BJ (cell line): ENCODE data around the gene ISLR2. TPM values are rescaled to one million over a fixed set of nuclear protein-coding genes. Genes with fewer than 3 reads are reported as not detected.

Experiments used
- CTCF ChIA-PET: fragments of 350-600 bp; formaldehyde crosslinking; extraction: SDS; loops from one replicate; lab custom pipeline; 2021; ENCODE audit warnings: antibody characterized with exemption, inconsistent platforms; lab: Yijun Ruan, JAX
- POLR2A ChIA-PET: fragments of 300-600 bp; sonication (Branson Sonifier 250); formaldehyde crosslinking; extraction: SDS; loops from one replicate; lab custom pipeline; 2021; ENCODE audit warnings: antibody characterized with exemption; lab: Charles Lee
- DNase-seq: peaks from one replicate; pipeline ENCODE4 v3.0.0-alpha.2; 2011; ENCODE audit warnings: low read depth
- H3K27me3 ChIP-seq: 2 replicates; pipeline ENCODE4 v1.6.0; 2011; ENCODE audit warnings: low read length; ENCODE audit not compliant: control insufficient read depth, insufficient read depth
- H3K36me3 ChIP-seq: 2 replicates; pipeline ENCODE4 v1.5.1; 2011; ENCODE audit warnings: low read length; ENCODE audit not compliant: control insufficient read depth, insufficient read depth
- H3K4me3 ChIP-seq: 2 replicates; pipeline ENCODE4 v1.5.1; 2011; ENCODE audit warnings: low read depth, mild to moderate bottlenecking, control low read depth, low read length
- polyA plus RNA-seq: library from polyadenylated mRNA; depleted of rRNA; stranded (reverse); fragments of >200 nt; gene quantifications from 2 replicates; pipeline ENCODE4 v1.2.3, GENCODE V29; 2011; rRNA removed
- small RNA-seq: library from RNA; depleted of rRNA; stranded (forward); fragments of <200 nt; gene quantifications from one replicate; pipeline ENCODE3, GENCODE V24; 2012; ENCODE audit warnings: low replicate concordance, low read depth; ENCODE audit not compliant: insufficient read length
- TF ChIP-seq, protein P1 (sequence below): IDR thresholded peaks from 2 replicates; pipeline ENCODE4 v1.5.1; 2011; ENCODE audit warnings: low read depth, mild to moderate bottlenecking, control low read depth, inconsistent platforms, low read length, moderate library complexity; ENCODE audit not compliant: insufficient read depth

Gene ISLR2
- polyA plus RNA-seq, 1 experiment: 0.02 TPM

DNA sequence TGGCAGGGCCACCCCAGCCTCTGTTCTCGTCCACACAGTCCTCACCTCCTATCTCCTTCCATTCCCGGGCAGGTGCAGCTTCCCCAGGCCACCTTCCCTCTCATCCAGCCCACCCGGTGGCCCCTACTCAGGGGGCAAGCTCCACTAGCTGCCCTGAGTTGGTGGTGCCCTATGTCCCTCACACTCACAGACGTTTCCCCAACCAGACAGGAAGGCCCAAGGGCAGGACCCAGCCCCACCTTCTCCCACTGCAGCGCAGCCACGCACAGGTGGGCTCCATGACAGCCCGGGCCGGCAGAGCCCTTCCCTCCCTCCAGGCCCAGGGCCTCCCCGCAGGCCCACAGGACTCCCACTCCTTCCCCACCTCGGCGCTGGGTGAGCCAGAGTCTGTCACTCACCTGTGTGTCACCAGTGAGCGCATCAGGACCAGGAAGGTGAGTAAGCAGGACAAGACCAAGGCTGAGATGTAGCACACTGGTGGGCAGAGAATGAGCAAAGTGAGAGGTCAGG, 54.3 kb downstream of the ISLR2 start:
- ChIA-PET CTCF (no interaction called here), POLR2A (no interaction called here)
- Histone ChIP-seq H3K36me3 (peaks cover 2% of the 10 kb centered on the region), H3K4me3 (no peak overlapping the region), H3K27me3 (no peaks in the 10 kb centered on the region)
- TF ChIP-seq, protein P1, sequence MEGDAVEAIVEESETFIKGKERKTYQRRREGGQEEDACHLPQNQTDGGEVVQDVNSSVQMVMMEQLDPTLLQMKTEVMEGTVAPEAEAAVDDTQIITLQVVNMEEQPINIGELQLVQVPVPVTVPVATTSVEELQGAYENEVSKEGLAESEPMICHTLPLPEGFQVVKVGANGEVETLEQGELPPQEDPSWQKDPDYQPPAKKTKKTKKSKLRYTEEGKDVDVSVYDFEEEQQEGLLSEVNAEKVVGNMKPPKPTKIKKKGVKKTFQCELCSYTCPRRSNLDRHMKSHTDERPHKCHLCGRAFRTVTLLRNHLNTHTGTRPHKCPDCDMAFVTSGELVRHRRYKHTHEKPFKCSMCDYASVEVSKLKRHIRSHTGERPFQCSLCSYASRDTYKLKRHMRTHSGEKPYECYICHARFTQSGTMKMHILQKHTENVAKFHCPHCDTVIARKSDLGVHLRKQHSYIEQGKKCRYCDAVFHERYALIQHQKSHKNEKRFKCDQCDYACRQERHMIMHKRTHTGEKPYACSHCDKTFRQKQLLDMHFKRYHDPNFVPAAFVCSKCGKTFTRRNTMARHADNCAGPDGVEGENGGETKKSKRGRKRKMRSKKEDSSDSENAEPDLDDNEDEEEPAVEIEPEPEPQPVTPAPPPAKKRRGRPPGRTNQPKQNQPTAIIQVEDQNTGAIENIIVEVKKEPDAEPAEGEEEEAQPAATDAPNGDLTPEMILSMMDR: no peak
- no peak for DNase-seq

DNA sequence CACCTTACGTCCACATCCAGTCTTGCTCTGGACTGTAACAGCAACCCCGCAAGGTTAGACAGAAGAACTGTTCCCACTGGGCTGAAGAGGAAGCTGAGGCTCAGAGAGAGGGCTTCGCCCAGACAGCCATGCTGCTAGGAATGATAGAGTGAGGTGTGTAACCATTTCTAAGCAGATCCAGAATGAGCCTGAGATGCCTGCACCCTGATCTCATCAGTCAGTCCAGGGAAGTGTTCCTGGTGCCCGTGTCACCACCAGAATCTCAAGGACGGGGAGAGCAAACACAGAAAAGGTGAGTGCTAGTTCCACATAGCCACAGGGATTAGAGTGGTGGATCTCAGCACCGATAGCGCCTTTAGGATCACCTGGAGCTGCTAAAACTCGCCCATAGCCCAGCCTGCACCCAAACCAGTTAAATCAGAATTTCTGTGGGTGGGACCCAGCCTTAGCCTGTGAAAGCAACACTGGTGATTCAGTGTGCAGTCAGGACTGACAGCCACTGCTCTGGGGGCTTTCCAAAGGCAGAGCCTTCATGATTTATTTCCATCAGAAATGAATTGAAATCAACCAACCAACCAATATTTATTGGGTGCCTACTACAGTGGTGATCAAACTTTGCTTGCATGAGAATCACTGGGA, 55.4 kb downstream of the ISLR2 start:
- ChIA-PET CTCF (no interaction called here), POLR2A (no interaction called here)
- peaks cover 2% of the 10 kb centered on the region for H3K36me3 ChIP-seq
- DNase-seq: no peak
- no peaks in the 10 kb centered on the region for H3K27me3 ChIP-seq
- TF ChIP-seq, protein P1: no peak
- no peak overlapping the region for H3K4me3 ChIP-seq

Small RNA genes within 50 kb of the gene (small RNA-seq; reads per million reads assigned to genes)
- not detected for gene RF00017

Other genes with a start within 250 kb of the ISLR2 start
- gene LOXL1, start 204.1 kb upstream of the ISLR2 start, polyA plus RNA-seq: 59.1 and 92.9 TPM in 2 replicates
- 13.2 and 18.3 TPM in 2 replicates for gene STOML1, start 138.3 kb upstream of the ISLR2 start, polyA plus RNA-seq
- gene PML, start 135.9 kb upstream of the ISLR2 start, polyA plus RNA-seq: 10.7 and 14.3 TPM in 2 replicates
- not detected in 2 replicates for gene GOLGA6A, start 48.0 kb upstream of the ISLR2 start, polyA plus RNA-seq
- 33.7 and 64.0 TPM in 2 replicates for gene ISLR, start 43.1 kb downstream of the ISLR2 start, polyA plus RNA-seq
- gene STRA6, start 72.2 kb downstream of the ISLR2 start, polyA plus RNA-seq: 8.9 and 10.9 TPM in 2 replicates
- 0.18 and 0.26 TPM in 2 replicates for gene CCDC33, start 105.7 kb downstream of the ISLR2 start, polyA plus RNA-seq
- 0.63 and 0.70 TPM in 2 replicates for gene CYP11A1, start 237.1 kb downstream of the ISLR2 start, polyA plus RNA-seq